Heart left ventricle (tissue), 16 donors: ENCODE results near the gene TEAD1. TPM values are rescaled to one million over a fixed set of nuclear protein-coding genes. Genes with fewer than 3 reads are reported as not detected.

Experiments
- ATAC-seq, 4 donors: fragments of 200-7000 bp; cut with Tn5 transposase; one replicate each; pipeline ENCODE4 v1.9.1; 2020 to 2022; ENCODE audit warnings: moderate library complexity in 4 of 4, mild to moderate bottlenecking in 3 of 4, moderate number of reproducible peaks in 1 of 4
- DNase-seq, 5 donors: peaks; one replicate each; pipeline ENCODE4 v3.0.0-alpha.2; 2020
- H3K27ac ChIP-seq, 12 donors: fragments of 200-600 bp; sonication (generic) in 4 of 12; one replicate each; pipeline versions ENCODE4 v1.5.0 to v1.8.0; 2016 to 2022; ENCODE audit warnings: mild to moderate bottlenecking in 2 of 12
- H3K27me3 ChIP-seq, 9 donors: fragments of 200-600 bp; sonication (generic) in 2 of 9; one replicate each; pipeline versions ENCODE4 v1.5.1 to v1.8.0; 2016 to 2022; ENCODE audit warnings: mild to moderate bottlenecking in 3 of 9
- H3K36me3 ChIP-seq, 9 donors: fragments of 200-600 bp; sonication (generic) in 2 of 9; one replicate each; pipeline versions ENCODE4 v1.5.0 to v1.8.0; 2018 to 2022; ENCODE audit warnings: mild to moderate bottlenecking in 2 of 9
- H3K4me1 ChIP-seq, 12 donors: fragments of 200-600 bp; sonication (generic) in 4 of 12; one replicate each; pipeline versions ENCODE4 v1.5.0 to v1.8.0; 2016 to 2022; ENCODE audit warnings: mild to moderate bottlenecking in 3 of 12
- H3K4me3 ChIP-seq, 12 donors: fragments of 200-600 bp; sonication (generic) in 4 of 12; one replicate each; pipeline versions ENCODE4 v1.5.0 to v1.8.0; 2017 to 2022; ENCODE audit warnings: mild to moderate bottlenecking in 9 of 12, moderate library complexity in 4 of 12
- H3K9me3 ChIP-seq, 12 donors: fragments of 200-600 bp; sonication (generic) in 4 of 12; one replicate each; pipeline versions ENCODE4 v1.5.0 to v1.8.0; 2016 to 2022; ENCODE audit warnings: mild to moderate bottlenecking in 1 of 12
- CTCF ChIP-seq, 12 donors: fragments of 200-600 bp; sonication (generic) in 4 of 12; IDR thresholded peaks; one replicate each; pipeline versions ENCODE4 v1.5.0 to v1.8.0; 2018 to 2022; ENCODE audit warnings: antibody characterized with exemption in 12 of 12, mild to moderate bottlenecking in 5 of 12
- POLR2A ChIP-seq, 2 donors: fragments of 450-650 bp; IDR thresholded peaks; one replicate each; pipeline ENCODE4 v1.6.1; 2017; ENCODE audit warnings: antibody characterized with exemption in 2 of 2, mild to moderate bottlenecking in 2 of 2, moderate library complexity in 2 of 2
- WGBS, 4 donors: extraction: QIAGEN DNeasy Blood & Tissue Kit in 2 of 4; methylation state at CpG; one replicate each; pipeline versions ENCODE4 v1.1.5 to v1.1.7; 2013 to 2018; 5-methylcytosine and 5-hydroxymethylcytosine counted together
- intact Hi-C, 10 donors: fragments of 100-400 bp; cut with DNase I; formaldehyde crosslinking; loops; one replicate each; pipeline versions ENCODE4 v1.11.1 to v1.14.2; 2022
- polyA plus RNA-seq, 2 donors: library from polyadenylated mRNA; stranded (reverse); fragments of 200-250 nt; gene quantifications; one replicate each; pipeline ENCODE4 v1.2.3, GENCODE V29; 2013
- total RNA-seq, 9 donors: library from RNA; depleted of rRNA in 2 of 9; stranded (reverse); fragments of >200 nt in 2 of 9; fragmentation: NEBNext Ultra II Directional in 3 of 9; extraction: Animal tissue kit (Norgen Biotek cat#: 25700) in 3 of 9; gene quantifications; one replicate each; pipeline versions ENCODE4 v1.1.0 to v1.2.4, GENCODE V29; 2016 to 2023
- donor health status: ischemic (EF 13 %, LVEDD 7.1; RV severe dilation, severe dysfunction).
- donor health status: healthy with polysubstance abuse.
- donor health status: DM: no; HTN: yes; CAD: no.
- donor health status: DM: no; HTN: no; CAD: no.
- donor health status: ischemic (EF 25% LVEDD 6.9; RV normal size, moderate dysfunction).
- donor health status: ischemic (EF 25% LVEDD 5.7; RV mildly dilated, moderate dysfunction).
- donor health status: healthy.
- donor health status: DM: yes; HTN: yes; CAD: no.
- donor health status: ischemic (EF 35%, LVEDD 5.7; RV mildly dilated, moderate dysfunction).
- donor health status: nonischemic (EF 11% LVEDD 7.7; RV severe dilation, severe dysfunction).
- donor health status: DM: yes; HTN: yes; CAD: no.
- donor health status: PGD.
- donor health status: ischemic (EF 29% LVEDD 5.4; RV normal size, mild dysfunction).
- donor health status: nonischemic (EF 23%, LVEDD 6.1; RV moderate dilation, normal function).

Gene TEAD1
- total and polyA plus RNA-seq, 11 donors, result 14.4 to 161 (median 113) TPM

GRCh38 chr11:12846786-12847615 lies 172.8 kb downstream of the TEAD1 start:
- Histone ChIP-seq H3K27me3 (no peaks in the 10 kb centered on the region), H3K9me3 (no peaks in the 10 kb centered on the region), H3K4me3 (no peak overlapping the region), H3K4me1 (peaks cover 3 to 47% (median 29%) of the 10 kb centered on the region in 12 donors), H3K36me3 (no peaks in the 10 kb centered on the region), H3K27ac (peak overlapping the region in 8 of 12 donors; percentile 3 to 71 (median 39))
- intact Hi-C loops, result no loop called here
- ATAC-seq (no peak), DNase-seq (no peak)
- 56 to 68% (median 62%) methylated on average over 3 of the region's 3 CpGs for WGBS, 4 donors
- TF ChIP-seq POLR2A (IDR thresholded peaks at IDR 0.05), result no peak
- no peak for TF ChIP-seq CTCF (IDR thresholded peaks at IDR 0.05)

GRCh38 chr11:12848413-12848812 lies 174.2 kb downstream of the TEAD1 start:
- intact Hi-C loops, result no loop called here
- ATAC-seq, result no peak
- H3K9me3 ChIP-seq, result no peaks in the 10 kb centered on the region
- no peaks in the 10 kb centered on the region for H3K27me3 ChIP-seq
- no peaks in the 10 kb centered on the region for H3K36me3 ChIP-seq
- 97 to 98% (median 98%) methylated on average over 3 of the region's 3 CpGs for WGBS, 4 donors
- peaks cover 3 to 46% (median 23%) of the 10 kb centered on the region in 12 donors for H3K4me1 ChIP-seq
- DNase-seq, result no peak
- H3K27ac ChIP-seq, result peak overlapping the region in 1 of 12 donors; percentile 71
- TF ChIP-seq CTCF (IDR thresholded peaks at IDR 0.05) (no peak), POLR2A (IDR thresholded peaks at IDR 0.05) (no peak)
- no peak overlapping the region for H3K4me3 ChIP-seq

- no peak for TF ChIP-seq POLR2A (IDR thresholded peaks at IDR 0.05)
- TF ChIP-seq CTCF (IDR thresholded peaks at IDR 0.05), result no peak
- intact Hi-C loops, result no loop called here
- Histone ChIP-seq H3K4me3 (no peak overlapping the region), H3K27ac (peak overlapping the region in 5 of 12 donors; percentile 17 to 73 (median 52)), H3K36me3 (no peaks in the 10 kb centered on the region), H3K27me3 (no peaks in the 10 kb centered on the region), H3K9me3 (no peaks in the 10 kb centered on the region), H3K4me1 (peaks cover 0 to 29% (median 9%) of the 10 kb centered on the region in 12 donors)
- DNase-seq, result no peak
- no peak for ATAC-seq
- WGBS, 4 donors, result 0 to 71% (median 20%) methylated on average over 1 of the region's 1 CpG
Measured at GRCh38 chr11:12853325-12853651, 179.1 kb downstream of the TEAD1 start.

- H3K27me3 ChIP-seq, result no peaks in the 10 kb centered on the region
- peak; percentile 61 to 84 (median 74) for ATAC-seq
- intact Hi-C loops, result no loop called here
- H3K4me3 ChIP-seq, result no peak overlapping the region
- DNase-seq, result no peak
- H3K36me3 ChIP-seq, result no peaks in the 10 kb centered on the region
- H3K9me3 ChIP-seq, result no peaks in the 10 kb centered on the region
- peaks cover 0 to 29% (median 9%) of the 10 kb centered on the region in 12 donors for H3K4me1 ChIP-seq
- TF ChIP-seq CTCF (IDR thresholded peaks at IDR 0.05), result no peak
- no peak for TF ChIP-seq POLR2A (IDR thresholded peaks at IDR 0.05)
- peak overlapping the region in 6 of 12 donors; percentile 11 to 73 (median 48) for H3K27ac ChIP-seq
- 34 to 42% (median 41%) methylated on average over 7 of the region's 7 CpGs for WGBS, 4 donors
Measured at GRCh38 chr11:12853652-12854296, 179.6 kb downstream of the TEAD1 start.
